Measurements from ENCODE around the gene MACROH2A2.
"Not testable (repeated sequence)": the region's sequence is repeated elsewhere in the genome, so short reads cannot be mapped to it uniquely, and the experiment has no call there.

Gene MACROH2A2

GRCh38 chr10:70101068-70101562 is 48.5 kb downstream of the MACROH2A2 start:
- DNase-seq (ENCODE audit: low read depth in 2 of 2) = not testable (repeated sequence)

GRCh38 chr10:70101668-70102067 is 49.0 kb downstream of the MACROH2A2 start:
- DNase-seq (ENCODE audit: low read depth in 2 of 2) = no peak

- DNase-seq (ENCODE audit: low read depth in 2 of 2) = no peak
Measured at GRCh38 chr10:70106958-70107791, 54.5 kb downstream of the MACROH2A2 start.

GRCh38 chr10:70109064-70109729 is 56.6 kb downstream of the MACROH2A2 start:
- no peak for DNase-seq (ENCODE audit: low read depth in 2 of 2)

- DNase-seq (ENCODE audit: low read depth in 2 of 2) = no peak
Measured at GRCh38 chr10:70111496-70111895, 58.9 kb downstream of the MACROH2A2 start.

- DNase-seq (ENCODE audit: low read depth in 2 of 2) = no peak
Measured at GRCh38 chr10:70112071-70112470, 59.4 kb downstream of the MACROH2A2 start.

- DNase-seq (ENCODE audit: low read depth in 2 of 2) = no peak
Measured at GRCh38 chr10:70114902-70115301, 62.3 kb downstream of the MACROH2A2 start.

- peak; percentile 33 to 46 for DNase-seq (ENCODE audit: low read depth in 2 of 2)
Measured at GRCh38 chr10:70115948-70116682, 63.5 kb downstream of the MACROH2A2 start.

- no peak for DNase-seq (ENCODE audit: low read depth in 2 of 2)
Measured at GRCh38 chr10:70117646-70118045, 65.0 kb downstream of the MACROH2A2 start.

GRCh38 chr10:70118196-70118595 is 65.5 kb downstream of the MACROH2A2 start:
- DNase-seq (ENCODE audit: low read depth in 2 of 2) = no peak

- DNase-seq (ENCODE audit: low read depth in 2 of 2) = no peak
Measured at GRCh38 chr10:70119197-70119596, 66.6 kb downstream of the MACROH2A2 start.

- DNase-seq (ENCODE audit: low read depth in 2 of 2) = no peak
Measured at GRCh38 chr10:70119623-70120022, 67.0 kb downstream of the MACROH2A2 start.

- DNase-seq (ENCODE audit: low read depth in 2 of 2) = no peak
Measured at GRCh38 chr10:70120417-70120816, 67.8 kb downstream of the MACROH2A2 start.

GRCh38 chr10:70121281-70121949 is 68.8 kb downstream of the MACROH2A2 start:
- no peak for DNase-seq (ENCODE audit: low read depth in 2 of 2)

- no peak for DNase-seq (ENCODE audit: low read depth in 2 of 2)
Measured at GRCh38 chr10:70122742-70123141, 70.1 kb downstream of the MACROH2A2 start.

GRCh38 chr10:70123166-70123565 is 70.5 kb downstream of the MACROH2A2 start:
- not testable (repeated sequence) for DNase-seq (ENCODE audit: low read depth in 2 of 2)

GRCh38 chr10:70123817-70124216 is 71.2 kb downstream of the MACROH2A2 start:
- no peak for DNase-seq (ENCODE audit: low read depth in 2 of 2)

- DNase-seq (ENCODE audit: low read depth in 2 of 2) = no peak
Measured at GRCh38 chr10:70124415-70124814, 71.8 kb downstream of the MACROH2A2 start.

- DNase-seq (ENCODE audit: low read depth in 2 of 2) = no peak
Measured at GRCh38 chr10:70124918-70125317, 72.3 kb downstream of the MACROH2A2 start.

GRCh38 chr10:70125918-70126552 is 73.4 kb downstream of the MACROH2A2 start:
- no peak for DNase-seq (ENCODE audit: low read depth in 2 of 2)

- DNase-seq (ENCODE audit: low read depth in 2 of 2) = no peak
Measured at GRCh38 chr10:70126700-70127395, 74.2 kb downstream of the MACROH2A2 start.
